H9 (cell line): ENCODE measurements around the gene ZMYND8. TPM values are rescaled to one million over a fixed set of nuclear protein-coding genes. Genes with fewer than 3 reads are reported as not detected.
A peak's percentile ranks its signal among the peaks of the same experiment; 100 is the strongest.

Experiments used
- DNase-seq: peaks from one replicate; pipeline ENCODE4 v3.0.0-alpha.2; 2017
- H2AFZ ChIP-seq: one replicate; pipeline ENCODE4 v1.6.1; 2013; ENCODE audit warnings: mild to moderate bottlenecking, low read length, control low read depth, moderate library complexity
- H2AK5ac ChIP-seq: 2 replicates; pipeline ENCODE4 v1.6.1; 2013; ENCODE audit warnings: low read length, control low read depth, mixed read lengths; ENCODE audit not compliant: insufficient read length
- H2BK120ac ChIP-seq: one replicate; pipeline ENCODE4 v1.6.1; 2013; ENCODE audit warnings: low read depth, mild to moderate bottlenecking, low read length, control low read depth, inconsistent platforms; ENCODE audit not compliant: poor library complexity, severe bottlenecking
- H2BK12ac ChIP-seq: 2 replicates; pipeline ENCODE4 v1.6.1; 2013; ENCODE audit warnings: low read length, control low read depth, mixed read lengths, low read depth; ENCODE audit not compliant: insufficient read length
- H2BK15ac ChIP-seq: 2 replicates; pipeline ENCODE4 v1.6.1; 2013; ENCODE audit warnings: low read depth, low read length, control low read depth
- H2BK20ac ChIP-seq: one replicate; pipeline ENCODE4 v1.6.1; 2013; ENCODE audit warnings: low read depth, mild to moderate bottlenecking, low read length, control low read depth, inconsistent platforms; ENCODE audit not compliant: poor library complexity, severe bottlenecking
- H2BK5ac ChIP-seq: 2 replicates; pipeline ENCODE4 v1.6.1; 2013; ENCODE audit warnings: low read length, control low read depth, mixed read lengths; ENCODE audit not compliant: insufficient read length
- H3K14ac ChIP-seq: 2 replicates; pipeline ENCODE4 v1.6.1; 2013; ENCODE audit warnings: low read length, control low read depth; ENCODE audit not compliant: insufficient read depth
- H3K18ac ChIP-seq: 2 replicates; pipeline ENCODE4 v1.6.1; 2013; ENCODE audit warnings: low read depth, mild to moderate bottlenecking, mixed read lengths, low read length, control low read depth; ENCODE audit not compliant: insufficient read length
- H3K23ac ChIP-seq: 2 replicates; pipeline ENCODE4 v1.6.1; 2013; ENCODE audit warnings: low read length, control low read depth, mixed read lengths, low read depth; ENCODE audit not compliant: insufficient read length
- H3K23me2 ChIP-seq: 2 replicates; pipeline ENCODE4 v1.6.1; 2013; ENCODE audit warnings: low read depth, mild to moderate bottlenecking, mixed read lengths, low read length, control low read depth; ENCODE audit not compliant: insufficient read length, poor library complexity, severe bottlenecking
- H3K27ac ChIP-seq: 2 replicates; pipeline ENCODE4 v1.5.1; 2013; ENCODE audit warnings: low read length, control low read depth, mixed read lengths, low read depth; ENCODE audit not compliant: insufficient read length
- H3K27me3 ChIP-seq: 2 replicates; pipeline ENCODE4 v1.6.1; 2013; ENCODE audit warnings: low read length, control low read depth, inconsistent platforms; ENCODE audit not compliant: insufficient read depth
- H3K4ac ChIP-seq: 2 replicates; pipeline ENCODE4 v1.6.1; 2013; ENCODE audit warnings: low read depth, mild to moderate bottlenecking, control low read depth, inconsistent platforms, low read length, moderate library complexity
- H3K4me1 ChIP-seq: 2 replicates; pipeline ENCODE4 v1.6.1; 2013; ENCODE audit warnings: low read length, control low read depth, inconsistent platforms; ENCODE audit not compliant: insufficient read depth
- H3K4me2 ChIP-seq: 2 replicates; pipeline ENCODE4 v1.6.1; 2013; ENCODE audit warnings: low read length, control low read depth, mixed read lengths; ENCODE audit not compliant: insufficient read length, insufficient read depth
- H3K56ac ChIP-seq: 2 replicates; pipeline ENCODE4 v1.6.1; 2013; ENCODE audit warnings: low read depth, mild to moderate bottlenecking, mixed read lengths, low read length, control low read depth; ENCODE audit not compliant: insufficient read length
- H3K79me1 ChIP-seq: 2 replicates; pipeline ENCODE4 v1.6.1; 2013; ENCODE audit warnings: low read depth, mild to moderate bottlenecking, moderate library complexity, low read length, control low read depth, inconsistent platforms; ENCODE audit not compliant: insufficient read depth, poor library complexity, severe bottlenecking
- H3K79me2 ChIP-seq: 2 replicates; pipeline ENCODE4 v1.6.1; 2013; ENCODE audit warnings: low read length, control low read depth, inconsistent platforms; ENCODE audit not compliant: insufficient read depth
- H3K9ac ChIP-seq: 2 replicates; pipeline ENCODE4 v1.6.1; 2013; ENCODE audit warnings: low read length, control low read depth, mixed read lengths; ENCODE audit not compliant: insufficient read length; ENCODE audit errors: extremely low read depth
- H3K9me3 ChIP-seq: one replicate; pipeline ENCODE4 v1.6.1; 2013; ENCODE audit warnings: low read depth, low read length, inconsistent platforms; ENCODE audit not compliant: control insufficient read depth
- H3T11ph ChIP-seq: one replicate; pipeline ENCODE4 v1.6.1; 2013; ENCODE audit warnings: mild to moderate bottlenecking, low read length, control low read depth, inconsistent platforms
- H4K20me1 ChIP-seq: one replicate; pipeline ENCODE4 v1.6.1; 2013; ENCODE audit not compliant: control insufficient read depth, insufficient read length, insufficient read depth
- H4K5ac ChIP-seq: 2 replicates; pipeline ENCODE4 v1.6.1; 2013; ENCODE audit warnings: low read depth, mild to moderate bottlenecking, mixed read lengths, low read length, control low read depth; ENCODE audit not compliant: insufficient read length
- H4K8ac ChIP-seq: replicated peaks from 2 replicates; pipeline ENCODE4 v1.6.1; 2013; ENCODE audit warnings: low read length, control low read depth, mixed read lengths, low read depth; ENCODE audit not compliant: insufficient read length
- H4K91ac ChIP-seq: 2 replicates; pipeline ENCODE4 v1.6.1; 2013; ENCODE audit warnings: low read depth, mild to moderate bottlenecking, moderate library complexity, mixed read lengths, low read length, control low read depth; ENCODE audit not compliant: insufficient read length
- H3K27ac Mint-ChIP-seq, 3 experiments: 2 replicates in 2 of 3; 3 replicates in 1 of 3; pipeline ENCODE4 v1.8.0; 2020 to 2021; ENCODE audit warnings: mixed read lengths in 3 of 3, mild to moderate bottlenecking in 1 of 3, moderate library complexity in 1 of 3
- H3K27me3 Mint-ChIP-seq: 2 replicates; pipeline ENCODE4 v1.8.0; 2021; ENCODE audit warnings: low read depth, mild to moderate bottlenecking, moderate library complexity, mixed read lengths
- H3K36me3 Mint-ChIP-seq, 3 experiments: 2 replicates in 2 of 3; 3 replicates in 1 of 3; pipeline ENCODE4 v1.8.0; 2020 to 2021; ENCODE audit warnings: low read depth in 3 of 3, mixed read lengths in 3 of 3; ENCODE audit not compliant: insufficient read depth in 1 of 3
- H3K4me1 Mint-ChIP-seq, 2 experiments: 2 replicates each; pipeline ENCODE4 v1.8.0; 2020; ENCODE audit warnings: mixed read lengths in 2 of 2
- H3K4me3 Mint-ChIP-seq, 2 experiments: 2 replicates in 1 of 2; 3 replicates in 1 of 2; pipeline ENCODE4 v1.8.0; 2020 to 2021; ENCODE audit warnings: mild to moderate bottlenecking in 2 of 2, mixed read lengths in 2 of 2, moderate library complexity in 1 of 2
- H3K9me3 Mint-ChIP-seq, 2 experiments: 2 replicates in 1 of 2; 3 replicates in 1 of 2; pipeline ENCODE4 v1.8.0; 2020; ENCODE audit warnings: mild to moderate bottlenecking in 2 of 2, mixed read lengths in 2 of 2, moderate library complexity in 1 of 2
- WGBS: extraction: QIAGEN DNeasy Blood & Tissue Kit; methylation state at CpG from one replicate; pipeline ENCODE4 v1.1.7; 2013; ENCODE audit warnings: missing lambda C conversion rate, low lambda C conversion rate, mixed read lengths; ENCODE audit not compliant: insufficient read length; ENCODE audit errors: extremely low coverage; 5-methylcytosine and 5-hydroxymethylcytosine counted together
- total RNA-seq: library from RNA; stranded (reverse); gene quantifications from 2 replicates; pipeline ENCODE4 v1.2.1, GENCODE V29; 2021
- TF ChIP-seq, protein P1 (sequence below): fragments of 200-600 bp; sonication (generic); conservative IDR thresholded peaks from 3 replicates; pipeline ENCODE4 v1.8.0; 2021; ENCODE audit warnings: antibody characterized with exemption, mild to moderate bottlenecking

The ZMYND8 gene
- total RNA-seq, 1 experiment from 2014 or later: 158 TPM

DNA sequence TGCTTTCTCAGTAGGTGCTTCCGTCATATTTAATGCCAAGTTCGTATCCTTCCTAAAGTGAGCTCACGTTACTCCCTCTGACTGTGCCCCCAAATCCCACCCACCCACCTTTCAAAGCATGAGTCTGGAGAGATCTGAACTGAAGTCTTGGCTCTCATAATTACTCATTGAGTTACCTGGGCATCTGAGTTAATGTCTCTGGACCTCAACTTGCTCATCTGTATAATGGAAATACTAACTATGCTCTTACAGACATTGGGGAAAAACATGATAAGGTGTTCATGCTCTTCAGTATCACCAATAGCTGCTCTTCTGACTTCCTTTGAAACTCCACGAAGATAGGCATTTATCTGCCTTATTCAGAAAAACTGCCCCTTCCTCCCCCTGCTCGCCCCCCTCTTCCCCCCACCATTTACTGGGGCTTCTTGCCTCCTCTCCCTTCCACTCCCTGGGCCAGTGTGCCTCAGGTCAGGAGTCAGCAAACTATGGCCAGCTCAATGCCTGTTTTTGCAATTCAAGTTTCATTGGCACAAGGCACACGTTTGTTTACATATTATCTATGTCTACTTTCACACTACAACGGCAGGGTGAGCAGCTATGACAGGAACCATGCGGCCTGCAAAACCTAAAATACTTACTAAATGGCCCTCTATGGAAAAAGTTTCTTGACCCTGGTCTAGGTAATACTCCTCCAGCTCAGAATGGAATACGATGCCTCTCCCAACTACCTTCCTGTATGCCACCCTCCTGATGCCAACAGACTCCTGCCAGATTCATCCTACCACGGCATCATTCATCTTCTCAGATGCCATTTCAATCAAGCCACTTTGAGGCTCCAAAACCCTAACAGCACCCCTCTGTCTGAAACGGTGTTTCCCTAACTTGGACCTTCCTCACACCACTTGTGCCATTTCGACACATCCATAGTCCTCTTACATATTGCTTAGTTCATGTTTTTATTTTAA is 138.7 kb downstream of the ZMYND8 start:
- no peaks in the 10 kb centered on the region for H3K27me3 Mint-ChIP-seq
- peak overlapping the region; percentile 26 to 89 (median 64); a peak in 4 of 7 replicates for H3K27ac Mint-ChIP-seq
- Histone ChIP-seq H3K14ac (no peak overlapping the region), H3K18ac (no peak overlapping the region), H2BK120ac (no peak overlapping the region), H3K4me1 (no peaks in the 10 kb centered on the region), H3K79me1 (peaks cover 6% of the 10 kb centered on the region), H2AK5ac (no peak overlapping the region), H4K5ac (no peak overlapping the region), H2BK5ac (no peak overlapping the region), H3K4me2 (no peak overlapping the region), H2BK20ac (no peak overlapping the region), H4K91ac (no peak overlapping the region), H3K27me3 (no peaks in the 10 kb centered on the region), H3K9ac (no peak overlapping the region), H3K23ac (no peak overlapping the region), H3K4ac (no peak overlapping the region), H2AFZ (no peak overlapping the region), H4K20me1 (no peaks in the 10 kb centered on the region), H3K56ac (no peak overlapping the region), H3K23me2 (no peaks in the 10 kb centered on the region), H4K8ac (no peak overlapping the region), H3T11ph (no peak overlapping the region), H2BK12ac (no peak overlapping the region), H3K27ac (no peak overlapping the region), H3K9me3 (no peaks in the 10 kb centered on the region), H3K79me2 (peaks cover 4% of the 10 kb centered on the region), H2BK15ac (no peak overlapping the region)
- no peaks in the 10 kb centered on the region; a peak in 1 of 5 replicates for H3K9me3 Mint-ChIP-seq
- H3K36me3 Mint-ChIP-seq: peaks cover 52 to 66% (median 58%) of the 10 kb centered on the region in 3 experiments
- peaks cover 4 to 10% of the 10 kb centered on the region in 2 experiments; a peak in 3 of 4 replicates for H3K4me1 Mint-ChIP-seq
- no CpG with 5 or more reads among the region's 12 CpGs for WGBS
- H3K4me3 Mint-ChIP-seq: no peak overlapping the region; a peak in 1 of 5 replicates
- no peak for DNase-seq
- TF ChIP-seq, protein P1, sequence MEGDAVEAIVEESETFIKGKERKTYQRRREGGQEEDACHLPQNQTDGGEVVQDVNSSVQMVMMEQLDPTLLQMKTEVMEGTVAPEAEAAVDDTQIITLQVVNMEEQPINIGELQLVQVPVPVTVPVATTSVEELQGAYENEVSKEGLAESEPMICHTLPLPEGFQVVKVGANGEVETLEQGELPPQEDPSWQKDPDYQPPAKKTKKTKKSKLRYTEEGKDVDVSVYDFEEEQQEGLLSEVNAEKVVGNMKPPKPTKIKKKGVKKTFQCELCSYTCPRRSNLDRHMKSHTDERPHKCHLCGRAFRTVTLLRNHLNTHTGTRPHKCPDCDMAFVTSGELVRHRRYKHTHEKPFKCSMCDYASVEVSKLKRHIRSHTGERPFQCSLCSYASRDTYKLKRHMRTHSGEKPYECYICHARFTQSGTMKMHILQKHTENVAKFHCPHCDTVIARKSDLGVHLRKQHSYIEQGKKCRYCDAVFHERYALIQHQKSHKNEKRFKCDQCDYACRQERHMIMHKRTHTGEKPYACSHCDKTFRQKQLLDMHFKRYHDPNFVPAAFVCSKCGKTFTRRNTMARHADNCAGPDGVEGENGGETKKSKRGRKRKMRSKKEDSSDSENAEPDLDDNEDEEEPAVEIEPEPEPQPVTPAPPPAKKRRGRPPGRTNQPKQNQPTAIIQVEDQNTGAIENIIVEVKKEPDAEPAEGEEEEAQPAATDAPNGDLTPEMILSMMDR: no peak
